Glomerular endothelial cell (primary cell): ENCODE measurements around the gene MATN3. TPM values are rescaled to one million over a fixed set of nuclear protein-coding genes. Genes with fewer than 3 reads are reported as not detected.
"Not testable (repeated sequence)": the region's sequence is repeated elsewhere in the genome, so short reads cannot be mapped to it uniquely, and the experiment has no call there.

ENCODE experiments used
- DNase-seq: peaks from one replicate; pipeline ENCODE4 v3.0.0-alpha.2; 2011; ENCODE audit warnings: low read depth, low spot score; ENCODE audit errors: extremely low read depth
- total RNA-seq: library from RNA; depleted of rRNA; stranded (reverse); fragments of >200 nt; gene quantifications from 2 replicates; pipeline ENCODE4 v1.2.3, GENCODE V29; 2015

MATN3 gene
- total RNA-seq = 1.9 and 3.6 TPM in 2 replicates

GRCh38 chr2:20012282-20013125 is at the start of gene MATN3:
TSS of gene MATN3 (minus strand) at chr2:20012668. CDS start at chr2:20012631, 37 bp downstream.
- no peak for DNase-seq

DNA sequence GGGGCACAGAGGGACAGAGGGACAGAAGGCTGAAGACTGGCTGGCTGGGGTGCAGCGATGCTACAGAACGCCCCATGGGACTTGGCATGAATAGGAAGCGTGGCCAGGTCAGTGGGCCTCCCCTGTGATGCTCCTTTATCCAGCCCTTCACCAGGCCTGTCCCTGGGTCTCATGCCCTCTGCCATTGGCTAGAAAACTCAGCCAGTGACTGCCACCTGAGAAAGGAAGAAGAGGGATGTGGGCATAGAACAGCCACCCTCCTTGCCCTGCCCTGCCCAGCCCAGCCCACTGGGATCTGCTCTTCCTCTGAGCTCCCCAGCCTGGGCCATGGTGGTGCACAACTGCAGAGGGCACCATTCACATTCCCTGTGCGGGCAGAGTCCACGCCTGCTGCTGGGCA is 49.5 kb upstream of the MATN3 start:
- no peak for DNase-seq

GRCh38 chr2:20061476-20061875 is 49.0 kb upstream of the MATN3 start:
- DNase-seq = no peak

DNA sequence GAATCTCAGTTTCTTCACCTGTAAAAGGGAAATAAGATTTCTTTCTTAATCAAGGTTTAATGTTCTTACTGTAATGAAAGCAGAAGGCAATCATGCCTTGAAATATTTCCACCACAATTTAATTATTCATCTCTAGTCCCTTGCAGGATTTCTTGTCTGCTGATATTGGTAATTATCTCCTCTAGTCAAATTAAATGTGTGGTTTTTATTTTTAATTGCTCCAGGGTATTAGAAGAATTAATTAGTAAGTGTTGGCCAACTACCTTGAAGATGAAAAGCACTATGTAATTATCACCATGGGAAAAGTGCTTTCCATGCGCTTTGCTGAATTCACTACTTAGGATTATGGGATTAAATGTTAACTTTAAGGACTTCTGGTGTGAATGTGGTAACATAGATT is 47.6 kb upstream of the MATN3 start:
- no peak for DNase-seq

GRCh38 chr2:20057268-20057667 is 44.8 kb upstream of the MATN3 start:
- DNase-seq = no peak

DNA sequence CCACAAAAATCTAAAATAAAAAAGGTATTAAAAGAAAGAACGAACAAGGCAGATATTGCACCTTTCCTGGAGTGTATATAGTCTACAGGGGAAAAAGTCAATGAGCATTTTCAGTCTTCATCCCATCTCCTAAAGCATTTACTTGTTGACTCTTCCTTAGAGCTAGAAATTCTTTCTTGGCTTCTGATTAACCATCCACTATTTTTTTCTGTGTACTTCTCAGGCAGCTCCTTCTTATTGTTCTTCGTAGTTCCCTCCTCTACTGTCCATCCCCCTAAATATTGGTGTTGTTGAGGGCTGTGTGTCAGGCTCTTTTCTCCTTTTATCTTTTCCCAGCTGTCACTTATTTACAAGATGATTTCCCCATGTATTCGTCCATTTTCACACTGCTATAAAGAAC is 42.5 kb upstream of the MATN3 start:
- no peak for DNase-seq

DNA sequence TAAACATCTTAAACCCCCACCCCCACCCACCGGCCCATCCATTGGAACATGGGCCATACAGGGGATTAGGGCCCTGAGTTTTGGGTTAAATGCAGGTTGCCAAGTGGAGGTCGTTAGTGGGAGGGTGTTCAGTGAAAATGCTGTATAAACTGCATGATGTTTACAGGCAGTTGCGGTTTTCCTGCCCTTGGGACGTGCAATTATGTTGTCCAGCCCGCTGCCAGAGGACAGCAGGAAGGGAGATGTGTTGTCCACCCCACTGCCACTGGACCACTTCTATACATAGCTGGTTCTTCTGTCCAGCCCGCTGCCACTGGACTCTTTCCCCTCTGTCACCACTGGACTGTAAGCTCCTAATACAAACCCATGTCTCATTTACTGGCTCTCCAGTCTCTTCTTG is 41.7 kb upstream of the MATN3 start:
- DNase-seq = no peak

GRCh38 chr2:20052861-20053281 is 40.4 kb upstream of the MATN3 start:
- no peak for DNase-seq

DNA sequence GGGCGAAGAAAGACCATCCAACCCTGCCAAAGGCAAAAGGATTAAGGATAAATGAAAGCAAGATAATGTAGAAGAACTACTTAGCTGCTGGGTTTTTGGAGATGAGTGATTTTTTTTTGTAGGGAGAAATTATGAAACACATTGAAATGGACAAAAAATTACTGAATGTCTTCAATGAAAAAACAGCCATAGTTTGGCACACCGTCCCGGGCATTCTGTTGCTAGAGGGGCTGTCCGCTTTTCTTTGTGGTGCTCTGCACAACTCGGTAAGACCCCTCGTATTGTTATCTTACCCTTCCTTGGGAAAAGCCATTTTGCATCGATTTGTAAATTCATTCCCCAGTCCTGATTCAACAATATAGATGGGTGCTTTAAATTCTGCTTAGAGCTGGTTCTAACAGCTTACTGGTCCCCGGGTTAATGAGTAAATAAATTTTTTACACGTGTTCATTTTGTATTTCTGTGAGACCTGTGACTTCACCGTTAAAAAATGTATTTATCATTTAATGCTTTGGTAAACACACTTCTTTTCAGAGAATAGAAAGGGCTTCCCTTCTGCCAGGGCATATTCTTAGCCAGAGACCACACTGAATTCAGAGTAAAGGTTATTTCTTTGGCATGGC is 39.9 kb upstream of the MATN3 start:
- DNase-seq = no peak

- peak; percentile 99 for DNase-seq
These were observed 39.2 kb upstream of the MATN3 start, which contains the start of gene LAPTM4A for GRCh38 chr2:20051532-20052228. TSS of gene LAPTM4A (minus strand) at chr2:20051628. CDS start at chr2:20051520, 108 bp downstream.

GRCh38 chr2:20050646-20051531 is 38.4 kb upstream of the MATN3 start:
- no peak for DNase-seq

DNA sequence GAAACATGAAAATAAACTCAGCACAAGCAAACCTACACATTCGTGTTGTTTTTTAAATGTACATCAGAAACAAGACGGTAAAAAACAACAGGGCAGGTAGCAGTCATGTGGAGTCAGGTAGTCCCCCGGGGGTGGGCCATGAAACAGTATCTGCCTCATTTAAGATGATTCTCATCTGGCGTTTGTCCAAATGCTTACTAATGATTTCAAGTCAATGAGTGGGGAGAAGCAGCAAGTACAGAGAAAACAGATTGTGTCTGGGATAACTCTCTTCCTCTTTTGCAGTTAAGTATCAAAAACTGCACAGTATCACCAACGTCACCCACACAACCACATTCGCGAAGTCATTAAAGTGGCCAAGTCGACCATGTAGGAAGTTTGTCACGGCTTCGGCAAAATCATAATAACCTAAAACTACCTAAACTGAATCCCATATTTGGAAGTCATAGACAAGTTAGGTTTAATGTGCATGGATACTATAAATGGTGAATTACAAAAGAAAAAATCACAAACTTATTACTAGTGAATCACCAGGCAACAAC is 37.7 kb upstream of the MATN3 start:
- no peak for DNase-seq

DNA sequence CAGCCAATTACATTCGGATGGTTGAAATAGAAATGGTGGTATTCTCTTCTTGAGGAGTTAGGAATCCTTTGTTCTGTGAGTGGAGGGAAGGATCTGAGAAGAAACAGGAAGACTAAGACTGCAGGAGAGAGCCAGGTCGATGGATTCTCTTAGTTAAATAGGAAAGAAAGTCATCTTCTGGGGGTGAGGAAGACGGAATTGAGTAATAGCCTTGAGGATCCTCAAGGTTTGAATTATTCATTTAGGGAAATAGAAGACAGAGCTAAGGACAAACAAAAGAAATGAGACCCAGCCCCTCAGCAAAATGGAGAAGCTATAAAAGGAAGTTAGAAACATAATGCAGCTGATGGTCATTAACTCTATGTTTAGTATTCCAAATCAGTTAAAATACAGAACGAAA is 37.2 kb upstream of the MATN3 start:
- DNase-seq = no peak

- DNase-seq = no peak
These were observed 36.3 kb upstream of the MATN3 start for GRCh38 chr2:20048488-20049448.

GRCh38 chr2:20045712-20046292 is 33.3 kb upstream of the MATN3 start:
- DNase-seq = not testable (repeated sequence)

DNA sequence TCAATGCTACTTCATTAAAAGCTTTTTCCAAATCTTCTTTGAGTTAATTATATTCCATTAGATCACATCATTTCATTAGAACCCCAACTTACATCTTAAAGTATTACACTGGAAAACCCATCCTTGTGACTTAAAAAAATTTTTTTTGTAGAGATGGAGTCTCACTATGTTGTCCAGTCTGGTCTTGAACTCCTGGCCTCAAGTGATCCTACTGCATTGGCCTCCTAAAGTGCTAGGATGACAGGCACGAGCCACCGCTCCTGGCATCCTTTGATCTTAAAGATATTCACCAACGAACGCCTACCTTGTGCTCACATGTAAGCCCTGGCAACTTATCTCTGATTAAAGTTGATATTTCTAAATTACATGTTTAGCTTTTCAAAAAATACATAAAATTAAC is 32.3 kb upstream of the MATN3 start:
- DNase-seq = no peak

DNA sequence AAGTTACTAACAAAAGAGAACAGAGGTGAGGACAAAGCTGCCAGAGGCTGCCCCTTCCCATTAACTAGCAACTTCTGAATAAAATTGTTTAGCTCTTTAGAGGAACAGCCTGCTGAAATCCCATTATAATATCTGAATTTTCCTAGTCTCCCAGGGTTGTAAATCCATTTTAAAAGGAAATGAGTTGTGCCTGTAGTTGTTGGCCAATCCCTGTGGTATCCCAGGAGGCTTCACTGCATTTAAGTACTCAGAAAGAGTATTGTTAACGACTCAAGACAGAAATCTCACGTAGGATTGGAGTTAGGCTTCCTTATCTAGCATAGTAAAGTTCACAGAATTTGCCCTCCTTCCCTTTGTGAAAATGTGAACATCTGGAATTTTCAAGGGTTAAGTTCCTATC is 30.1 kb upstream of the MATN3 start:
- DNase-seq = no peak

DNA sequence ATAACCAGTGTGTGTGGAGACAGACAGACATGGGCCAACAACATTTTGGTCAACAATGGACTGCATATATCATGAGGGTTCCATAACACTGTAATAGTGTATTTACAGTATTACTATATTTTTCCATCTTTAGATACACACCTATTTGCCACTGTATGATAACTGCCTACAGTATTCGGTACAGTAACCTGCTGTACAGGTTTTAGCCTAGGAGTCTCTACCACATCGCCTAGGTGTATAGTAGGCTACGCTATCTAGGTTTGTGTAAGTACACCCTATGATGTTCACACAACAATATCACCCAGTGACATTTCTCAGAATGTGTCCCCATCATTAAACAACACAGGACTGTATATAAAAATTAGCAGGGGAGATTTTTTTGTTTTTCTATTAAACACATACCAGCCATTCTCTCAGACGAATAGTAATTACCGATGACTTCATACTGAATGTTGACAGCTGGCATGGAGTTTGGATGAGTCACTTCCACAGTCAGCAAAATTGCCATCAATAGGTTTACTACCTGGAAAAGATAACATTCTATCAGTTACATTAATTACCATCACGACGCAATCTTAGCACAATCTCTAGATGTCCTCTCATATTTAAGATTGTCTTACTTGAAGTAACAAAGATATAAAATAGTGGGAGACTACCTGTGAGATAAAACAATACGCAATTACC is 28.2 kb upstream of the MATN3 start:
- no peak for DNase-seq
